ENCODE data around the gene COX6B2.

- TF ChIP-seq CTCF (IDR thresholded peaks at IDR 0.05; ENCODE audit: low read length) = no peak
- TF ChIP-seq EZH2 (optimal IDR thresholded peaks at IDR 0.05; ENCODE audit: low read depth, low read length) = no peak
Measured at GRCh38 chr19:55345101-55345817, 9.3 kb downstream of the COX6B2 start.

All from MM.1S (cell line).